Activated CD8-positive, alpha-beta memory T cell treated with anti-CD3 and anti-CD28 coated beads for 1 hour (primary cell): Measurements from ENCODE around the gene SRC.

Experiments
- DNase-seq, 2 donors: peaks; one replicate each; pipeline ENCODE4 v3.0.0-alpha.2; 2020; ENCODE audit warnings: low read depth in 1 of 2; ENCODE audit errors: extremely low read depth in 1 of 2

Gene SRC

GRCh38 chr20:37314617-37315016 lies 31.3 kb upstream of the SRC start:
- no peak for DNase-seq

GRCh38 chr20:37315021-37315451 lies 30.9 kb upstream of the SRC start:
- no peak for DNase-seq

- no peak for DNase-seq
These were observed 30.4 kb upstream of the SRC start for GRCh38 chr20:37315452-37316110.

GRCh38 chr20:37316116-37316774 lies 29.7 kb upstream of the SRC start:
- DNase-seq, result no peak

GRCh38 chr20:37316775-37317170 lies 29.2 kb upstream of the SRC start:
- no peak for DNase-seq

GRCh38 chr20:37317316-37317715 lies 28.6 kb upstream of the SRC start:
- no peak for DNase-seq

GRCh38 chr20:37317994-37318640 lies 27.8 kb upstream of the SRC start:
- no peak for DNase-seq

- DNase-seq, result no peak
These were observed 26.7 kb upstream of the SRC start for GRCh38 chr20:37319151-37319671.

GRCh38 chr20:37323985-37324384 lies 22.0 kb upstream of the SRC start:
- no peak for DNase-seq

- DNase-seq, result no peak
These were observed 20.7 kb upstream of the SRC start for GRCh38 chr20:37325206-37325605.

GRCh38 chr20:37326666-37327065 lies 19.3 kb upstream of the SRC start:
- DNase-seq, result no peak

- no peak for DNase-seq
These were observed 18.2 kb upstream of the SRC start for GRCh38 chr20:37327748-37328147.

GRCh38 chr20:37328149-37328945 lies 17.6 kb upstream of the SRC start:
- DNase-seq, result no peak

- no peak for DNase-seq
These were observed 16.3 kb upstream of the SRC start for GRCh38 chr20:37329481-37330165.

- DNase-seq, result no peak
These were observed 15.6 kb upstream of the SRC start for GRCh38 chr20:37330316-37330715.

GRCh38 chr20:37331060-37331857 lies 14.7 kb upstream of the SRC start:
- DNase-seq, result no peak

GRCh38 chr20:37333130-37333847 lies 12.7 kb upstream of the SRC start:
- DNase-seq, result no peak

- no peak for DNase-seq
These were observed 12.1 kb upstream of the SRC start for GRCh38 chr20:37333848-37334318.

GRCh38 chr20:37334450-37334849 lies 11.5 kb upstream of the SRC start:
- DNase-seq, result no peak
